Breast epithelium (tissue), 4 donors: ENCODE results near the gene ZNF609. TPM values are rescaled to one million over a fixed set of nuclear protein-coding genes. Genes with fewer than 3 reads are reported as not detected.
"Not testable (repeated sequence)": the region's sequence is repeated elsewhere in the genome, so short reads cannot be mapped to it uniquely, and the experiment has no call there.

ENCODE experiments used
- DNase-seq, 2 donors: peaks; one replicate each; pipeline ENCODE4 v3.0.0-alpha.2; 2019; ENCODE audit warnings: low spot score in 2 of 2
- H3K27ac ChIP-seq, 2 donors: fragments of 200-600 bp; sonication (generic) in 1 of 2; one replicate each; pipeline ENCODE4 v1.5.1; 2016 to 2019; ENCODE audit warnings: mild to moderate bottlenecking in 1 of 2
- H3K27me3 ChIP-seq, 2 donors: fragments of 200-600 bp; sonication (generic) in 1 of 2; one replicate each; pipeline versions ENCODE4 v1.5.1 to v1.6.0; 2017 to 2019; ENCODE audit warnings: control low read depth in 1 of 2, mild to moderate bottlenecking in 1 of 2
- H3K36me3 ChIP-seq: fragments of 200-600 bp; one replicate; pipeline ENCODE4 v1.5.1; 2019
- H3K4me1 ChIP-seq, 2 donors: fragments of 200-600 bp; sonication (generic); one replicate each; pipeline ENCODE4 v1.5.1; 2016 to 2019; ENCODE audit warnings: control low read depth in 1 of 2
- H3K4me3 ChIP-seq, 3 donors: fragments of 200-600 bp; sonication (generic); 1 replicate in 2 of 3; 2 replicates in 1 of 3; pipeline ENCODE4 v1.5.1; 2016 to 2019; ENCODE audit warnings: mild to moderate bottlenecking in 3 of 3, moderate library complexity in 2 of 3
- H3K9me3 ChIP-seq, 2 donors: fragments of 200-600 bp; sonication (generic) in 1 of 2; one replicate each; pipeline ENCODE4 v1.5.1; 2016 to 2019; ENCODE audit warnings: control low read depth in 1 of 2
- CTCF ChIP-seq, 3 donors: fragments of 450-650 bp; IDR thresholded peaks; one replicate each; pipeline ENCODE4 v1.5.1; 2016 to 2017; ENCODE audit warnings: antibody characterized with exemption in 3 of 3, mild to moderate bottlenecking in 3 of 3, moderate library complexity in 3 of 3
- POLR2A ChIP-seq: fragments of 450-650 bp; IDR thresholded peaks from one replicate; pipeline ENCODE4 v1.6.1; 2016; ENCODE audit warnings: antibody characterized with exemption, mild to moderate bottlenecking, moderate library complexity
- POLR2AphosphoS5 ChIP-seq, 3 donors: sonication (generic); formaldehyde crosslinking; IDR thresholded peaks; one replicate each; pipeline ENCODE4 v1.6.1; 2017; ENCODE audit warnings: antibody characterized with exemption in 3 of 3
- intact Hi-C: fragments of 100-400 bp; cut with DNase I; formaldehyde crosslinking; loops from one replicate; pipeline ENCODE4 v1.15.1; 2023; ENCODE audit warnings: low total_unique reads
- total RNA-seq, 3 donors: library from RNA; depleted of rRNA; stranded (reverse); fragments of >200 nt; gene quantifications; one replicate each; pipeline ENCODE4 v1.1.0, GENCODE V29; 2016

ZNF609 gene
- total RNA-seq, 3 donors from 2014 or later, result 22.9 to 32.1 (median 29.2) TPM

- H3K36me3 ChIP-seq, result no peaks in the 10 kb centered on the region
- TF ChIP-seq CTCF (IDR thresholded peaks at IDR 0.05) (no peak), POLR2AphosphoS5 (IDR thresholded peaks at IDR 0.05) (no peak), POLR2A (no peak)
- H3K4me1 ChIP-seq, result no peaks in the 10 kb centered on the region
- no peak overlapping the region for H3K27ac ChIP-seq
- intact Hi-C loops, result no loop called here
- no peak overlapping the region for H3K4me3 ChIP-seq
- no peaks in the 10 kb centered on the region for H3K27me3 ChIP-seq
- DNase-seq, result no peak
- H3K9me3 ChIP-seq, result no peaks in the 10 kb centered on the region
Measured at GRCh38 chr15:64623347-64623996, 163.1 kb downstream of the ZNF609 start.

DNA sequence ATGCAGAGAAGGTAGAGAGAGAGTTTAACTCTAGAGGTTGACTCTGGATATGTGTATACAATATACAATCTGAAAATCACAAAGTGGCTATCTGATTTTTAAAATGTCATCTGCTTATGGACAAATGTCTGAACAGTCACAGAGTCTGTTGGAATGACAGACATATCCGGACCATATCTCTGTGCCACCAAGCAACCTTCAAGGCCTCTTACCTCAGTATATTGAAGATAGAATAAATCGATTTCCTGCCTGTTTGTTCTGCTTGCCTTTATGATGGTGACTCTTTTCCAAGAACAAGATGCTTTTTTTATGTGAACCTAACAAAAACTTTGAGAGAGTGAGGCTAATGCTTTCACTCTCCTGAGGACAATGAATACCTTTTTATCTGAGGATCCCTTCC is 163.9 kb downstream of the ZNF609 start:
- Histone ChIP-seq H3K4me3 (no peak overlapping the region), H3K27ac (peak overlapping the region in 1 of 2 donors; percentile 14), H3K9me3 (no peaks in the 10 kb centered on the region), H3K4me1 (no peaks in the 10 kb centered on the region), H3K36me3 (no peaks in the 10 kb centered on the region), H3K27me3 (no peaks in the 10 kb centered on the region)
- no peak for DNase-seq
- TF ChIP-seq POLR2AphosphoS5 (IDR thresholded peaks at IDR 0.05) (no peak), CTCF (IDR thresholded peaks at IDR 0.05) (no peak), POLR2A (no peak)
- intact Hi-C loops, result no loop called here

DNA sequence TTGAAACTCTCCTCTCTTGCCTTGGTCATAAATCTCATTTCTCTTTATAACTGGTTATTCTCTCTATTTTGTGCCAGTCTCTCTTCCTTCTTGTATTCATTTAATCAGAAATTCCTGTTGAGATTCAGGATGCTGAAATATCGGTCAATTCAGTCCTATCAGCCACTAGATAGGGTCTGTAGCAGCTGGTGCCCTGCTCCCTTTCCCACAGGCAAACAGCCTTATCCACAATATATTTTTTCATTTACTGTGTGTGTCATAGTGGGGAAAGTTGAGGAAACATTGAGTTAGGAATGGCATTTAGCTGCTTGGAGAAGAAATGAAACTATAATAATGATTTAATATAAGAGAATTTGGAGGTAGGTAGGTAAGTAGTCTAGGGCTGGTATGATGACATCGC is 168.7 kb downstream of the ZNF609 start:
- H3K27me3 ChIP-seq, result no peaks in the 10 kb centered on the region
- H3K4me3 ChIP-seq, result no peak overlapping the region
- TF ChIP-seq POLR2A (no peak), CTCF (IDR thresholded peaks at IDR 0.05) (no peak), POLR2AphosphoS5 (IDR thresholded peaks at IDR 0.05) (no peak)
- H3K4me1 ChIP-seq, result no peaks in the 10 kb centered on the region
- H3K27ac ChIP-seq, result no peak overlapping the region
- H3K9me3 ChIP-seq, result no peaks in the 10 kb centered on the region
- no peaks in the 10 kb centered on the region for H3K36me3 ChIP-seq
- intact Hi-C loops, result loop anchor here (5.0 kb wide), 1 partner anchor 1827 kb away; no protein-coding TSS in a partner anchor
- DNase-seq, result no peak

GRCh38 chr15:64630396-64631107 is 170.2 kb downstream of the ZNF609 start:
- Histone ChIP-seq H3K4me1 (peaks cover 2 to 12% of the 10 kb centered on the region in 2 donors), H3K27me3 (no peaks in the 10 kb centered on the region), H3K27ac (no peak overlapping the region), H3K9me3 (no peaks in the 10 kb centered on the region), H3K36me3 (no peaks in the 10 kb centered on the region), H3K4me3 (no peak overlapping the region)
- TF ChIP-seq POLR2A (no peak), CTCF (IDR thresholded peaks at IDR 0.05) (no peak), POLR2AphosphoS5 (IDR thresholded peaks at IDR 0.05) (no peak)
- intact Hi-C loops, result no loop called here
- DNase-seq, result no peak

DNA sequence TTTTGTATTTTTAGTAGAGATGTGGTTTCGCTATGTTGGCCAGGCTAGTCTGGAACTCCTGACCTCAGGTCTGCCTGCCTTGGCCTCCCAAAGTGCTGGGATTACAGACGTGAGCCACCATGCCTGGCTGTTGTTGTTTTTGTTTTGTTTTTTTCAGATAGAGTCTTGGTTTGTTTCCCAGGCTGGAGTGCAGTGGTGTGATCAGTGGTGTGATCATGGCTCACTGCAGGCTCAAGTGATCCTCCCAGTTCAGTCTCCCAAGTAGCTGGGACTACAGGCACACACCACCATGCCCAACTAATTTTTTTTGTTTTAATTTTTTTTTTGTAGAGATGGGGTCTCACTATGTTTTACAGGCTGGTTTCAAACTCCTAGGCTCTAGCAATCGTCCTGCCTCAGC is 172.3 kb downstream of the ZNF609 start:
- H3K9me3 ChIP-seq, DNase-seq, H3K27ac ChIP-seq, H3K27me3 ChIP-seq, H3K36me3 ChIP-seq, H3K4me3 ChIP-seq, intact Hi-C loops: not testable (repeated sequence)
- H3K4me1 ChIP-seq, result peaks cover 4 to 16% of the 10 kb centered on the region in 2 donors
